Measurements from ENCODE around the gene EVA1B. TPM values are rescaled to one million over a fixed set of nuclear protein-coding genes. Genes with fewer than 3 reads are reported as not detected.

Gene EVA1B
- total RNA-seq, 1 experiment from 2014 or later, result 12.4 TPM

GRCh38 chr1:36304970-36305914, 18.2 kb downstream of the EVA1B start:
- H3K9me2 ChIP-seq (ENCODE audit: insufficient read depth), result no peaks in the 10 kb centered on the region
- no peaks in the 10 kb centered on the region for H3K27me3 ChIP-seq (ENCODE audit: insufficient read depth, low read depth)
- H3F3A ChIP-seq (ENCODE audit: insufficient read depth, low read depth), result peaks cover 47% of the 10 kb centered on the region
- peak overlapping the region; percentile 78 for H3K4me2 ChIP-seq
- H3K4me3 ChIP-seq, result peak overlapping the region; percentile 68; the same call in 1 of the 2 replicates
- no peaks in the 10 kb centered on the region for H4K20me1 ChIP-seq (ENCODE audit: insufficient read depth)
- BruUV-seq (replicated peaks), result TSS peak; percentile 82
- intact Hi-C loops (cut with micrococcal nuclease; ENCODE audit: unreplicated experiment), result loop anchor here (10.0 kb wide), 1 partner anchor 80 kb away; the partner anchor contains the start of gene STK40
- H2AFZ ChIP-seq, result no peak overlapping the region
- H3K79me2 ChIP-seq (ENCODE audit: low read depth), result peaks cover 19% of the 10 kb centered on the region
- ChIA-PET CTCF (interaction anchor here (0.6 kb wide), 1 partner anchor 328 kb away, joined by 6 read pairs; no protein-coding TSS in a partner anchor), POLR2A (ENCODE audit: unreplicated experiment) (interaction anchor here (0.6 kb wide), 2 partner anchors 19 to 61 kb away, joined by 3 to 4 read pairs; no protein-coding TSS in a partner anchor)
- H3K36me3 ChIP-seq (ENCODE audit: low read depth), result peaks cover 24% of the 10 kb centered on the region
- DNase-seq, result no peak
- H3K4me1 ChIP-seq (replicated peaks; ENCODE audit: insufficient read depth), result peaks cover 25% of the 10 kb centered on the region
- TF ChIP-seq CTCF (conservative IDR thresholded peaks at IDR 0.05) (no peak), EZH2 (IDR thresholded peaks at IDR 0.05; ENCODE audit: low read depth) (no peak)
- no peaks in the 10 kb centered on the region for H3K9me3 ChIP-seq (ENCODE audit: insufficient read depth, low read depth)
- peak overlapping the region; percentile 57 for H3K27ac ChIP-seq

- POLR2A ChIA-PET (ENCODE audit: unreplicated experiment), result no interaction called here
- Histone ChIP-seq H4K20me1 (ENCODE audit: insufficient read depth) (no peaks in the 10 kb centered on the region), H3K4me1 (replicated peaks; ENCODE audit: insufficient read depth) (peaks cover 28% of the 10 kb centered on the region), H3K27me3 (ENCODE audit: insufficient read depth, low read depth) (no peaks in the 10 kb centered on the region), H3K4me3 (no peak overlapping the region), H3K27ac (no peak overlapping the region), H2AFZ (no peak overlapping the region), H3K79me2 (ENCODE audit: low read depth) (peaks cover 19% of the 10 kb centered on the region), H3F3A (ENCODE audit: insufficient read depth, low read depth) (peaks cover 51% of the 10 kb centered on the region), H3K4me2 (no peak overlapping the region), H3K9me2 (ENCODE audit: insufficient read depth) (no peaks in the 10 kb centered on the region), H3K9me3 (ENCODE audit: insufficient read depth, low read depth) (no peaks in the 10 kb centered on the region), H3K36me3 (ENCODE audit: low read depth) (peaks cover 24% of the 10 kb centered on the region)
- intact Hi-C loops (cut with micrococcal nuclease; ENCODE audit: unreplicated experiment), result loop anchor here (10.0 kb wide), 1 partner anchor 80 kb away; the partner anchor contains the start of gene STK40
- no peak for TF ChIP-seq CTCF (conservative IDR thresholded peaks at IDR 0.05)
- TF ChIP-seq EZH2 (IDR thresholded peaks at IDR 0.05; ENCODE audit: low read depth), result no peak
- no peak for DNase-seq
- CTCF ChIA-PET, result interaction anchor here (0.6 kb wide), 2 partner anchors 19 to 328 kb away, joined by 3 to 6 read pairs; no protein-coding TSS in a partner anchor
- BruUV-seq (replicated peaks), result no TSS peak
These were observed 18.9 kb downstream of the EVA1B start for GRCh38 chr1:36304521-36304920.

- Histone ChIP-seq H3F3A (ENCODE audit: insufficient read depth, low read depth) (peaks cover 58% of the 10 kb centered on the region), H3K4me3 (no peak overlapping the region), H3K4me1 (replicated peaks; ENCODE audit: insufficient read depth) (peaks cover 30% of the 10 kb centered on the region), H3K36me3 (ENCODE audit: low read depth) (peaks cover 24% of the 10 kb centered on the region), H3K9me3 (ENCODE audit: insufficient read depth, low read depth) (no peaks in the 10 kb centered on the region), H3K9me2 (ENCODE audit: insufficient read depth) (no peaks in the 10 kb centered on the region), H2AFZ (no peak overlapping the region), H4K20me1 (ENCODE audit: insufficient read depth) (no peaks in the 10 kb centered on the region), H3K27me3 (ENCODE audit: insufficient read depth, low read depth) (no peaks in the 10 kb centered on the region), H3K4me2 (no peak overlapping the region), H3K79me2 (ENCODE audit: low read depth) (peaks cover 19% of the 10 kb centered on the region), H3K27ac (no peak overlapping the region)
- TF ChIP-seq EZH2 (IDR thresholded peaks at IDR 0.05; ENCODE audit: low read depth) (no peak), CTCF (conservative IDR thresholded peaks at IDR 0.05) (no peak)
- POLR2A ChIA-PET (ENCODE audit: unreplicated experiment), result no interaction called here
- intact Hi-C loops (cut with micrococcal nuclease; ENCODE audit: unreplicated experiment), result loop anchor here (10.0 kb wide), 1 partner anchor 81 kb away; the partner anchor contains the start of gene STK40
- no TSS peak for BruUV-seq (replicated peaks)
- no peak for DNase-seq
- CTCF ChIA-PET, result interaction anchor here (0.6 kb wide), 1 partner anchor 18 kb away, joined by 3 read pairs; no protein-coding TSS in a partner anchor
These were observed 19.6 kb downstream of the EVA1B start for GRCh38 chr1:36303650-36304360.
